Measurements from ENCODE around the gene NHERF2. TPM values are rescaled to one million over a fixed set of nuclear protein-coding genes. Genes with fewer than 3 reads are reported as not detected.

Gene NHERF2
- total RNA-seq, 4 donors from 2014 or later = 10.3 to 97.1 (median 33.1) TPM

- Histone ChIP-seq H3K36me3 (no peaks in the 10 kb centered on the region), H3K27ac (peak overlapping the region; percentile 69 to 79), H3K27me3 (no peaks in the 10 kb centered on the region), H3K4me3 (peak overlapping the region; percentile 32 to 56), H3K4me1 (peaks cover 0 to 6% of the 10 kb centered on the region in 2 donors), H3K9me3 (no peaks in the 10 kb centered on the region)
- no peak for DNase-seq
- intact Hi-C loops (cut with DNase I; ENCODE audit: low total_unique reads) = no loop called here
- TF ChIP-seq CTCF (IDR thresholded peaks at IDR 0.05) = no peak
- no peak for TF ChIP-seq POLR2A (IDR thresholded peaks at IDR 0.05)
These were observed 615 bp downstream of the NHERF2 start for GRCh38 chr16:2027024-2028010.

- DNase-seq = no peak
- Histone ChIP-seq H3K9me3 (no peaks in the 10 kb centered on the region), H3K4me3 (peak overlapping the region in 1 of 2 donors; percentile 56), H3K36me3 (no peaks in the 10 kb centered on the region), H3K27me3 (no peaks in the 10 kb centered on the region), H3K27ac (peak overlapping the region; percentile 7 to 79), H3K4me1 (peaks cover 0 to 6% of the 10 kb centered on the region in 2 donors)
- intact Hi-C loops (cut with DNase I; ENCODE audit: low total_unique reads) = no loop called here
- TF ChIP-seq POLR2A (IDR thresholded peaks at IDR 0.05) (no peak), CTCF (IDR thresholded peaks at IDR 0.05) (no peak)
These were observed 1.4 kb downstream of the NHERF2 start for GRCh38 chr16:2028146-2028545.

- no peaks in the 10 kb centered on the region for H3K27me3 ChIP-seq
- DNase-seq = no peak
- H3K27ac ChIP-seq = peak overlapping the region; percentile 7 to 79
- H3K4me3 ChIP-seq = no peak overlapping the region
- peaks cover 0 to 6% of the 10 kb centered on the region in 2 donors for H3K4me1 ChIP-seq
- intact Hi-C loops (cut with DNase I; ENCODE audit: low total_unique reads) = no loop called here
- H3K9me3 ChIP-seq = no peaks in the 10 kb centered on the region
- no peak for TF ChIP-seq CTCF (IDR thresholded peaks at IDR 0.05)
- no peaks in the 10 kb centered on the region for H3K36me3 ChIP-seq
These were observed 2.0 kb downstream of the NHERF2 start for GRCh38 chr16:2028620-2029220.

DNA sequence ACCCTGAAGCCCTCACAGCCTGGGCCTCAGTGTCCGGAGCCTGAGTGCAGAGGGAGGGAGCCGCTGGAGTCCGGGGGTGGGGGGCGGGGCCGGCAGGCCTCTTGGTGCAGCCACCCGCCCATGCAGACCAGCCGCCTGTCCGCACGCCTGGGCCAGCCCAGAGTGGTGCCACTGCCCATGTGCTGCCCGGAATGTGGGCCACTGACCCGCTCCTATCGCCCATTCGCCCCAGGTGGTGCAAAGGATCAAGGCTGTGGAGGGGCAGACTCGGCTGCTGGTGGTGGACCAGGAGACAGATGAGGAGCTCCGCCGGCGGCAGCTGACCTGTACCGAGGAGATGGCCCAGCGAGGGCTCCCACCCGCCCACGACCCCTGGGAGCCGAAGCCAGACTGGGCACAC, 2.6 kb downstream of the NHERF2 start:
- Histone ChIP-seq H3K36me3 (no peaks in the 10 kb centered on the region), H3K9me3 (no peaks in the 10 kb centered on the region), H3K4me1 (peaks cover 0 to 6% of the 10 kb centered on the region in 2 donors), H3K27ac (peak overlapping the region; percentile 80 to 83), H3K27me3 (no peaks in the 10 kb centered on the region), H3K4me3 (no peak overlapping the region)
- intact Hi-C loops (cut with DNase I; ENCODE audit: low total_unique reads) = no loop called here
- TF ChIP-seq POLR2A (IDR thresholded peaks at IDR 0.05) = no peak
- no peak for TF ChIP-seq CTCF (IDR thresholded peaks at IDR 0.05)
- DNase-seq = no peak

DNA sequence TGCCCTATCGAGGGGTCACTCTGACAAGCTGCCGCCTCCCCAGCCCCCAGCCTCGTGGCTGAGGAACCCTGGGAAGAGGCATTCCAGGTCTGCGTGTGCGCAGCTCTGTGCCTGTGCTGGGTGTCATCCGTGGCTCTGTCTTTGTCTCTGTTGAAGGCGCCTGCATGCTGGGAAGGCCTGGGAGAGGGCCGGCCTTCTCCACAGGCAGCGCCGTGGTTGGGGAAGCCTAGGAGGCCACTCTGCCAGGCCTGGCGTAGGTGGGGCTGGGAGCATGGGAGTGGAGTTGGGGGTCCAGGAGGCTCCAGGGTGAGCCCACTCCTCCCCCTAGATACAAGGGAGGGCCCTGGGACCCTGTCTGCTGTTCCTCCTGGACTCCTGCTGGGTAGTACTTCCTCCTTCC, 3.3 kb downstream of the NHERF2 start:
- TF ChIP-seq POLR2A (IDR thresholded peaks at IDR 0.05) = no peak
- no peak for TF ChIP-seq CTCF (IDR thresholded peaks at IDR 0.05)
- Histone ChIP-seq H3K9me3 (no peaks in the 10 kb centered on the region), H3K4me1 (peaks cover 0 to 10% of the 10 kb centered on the region in 2 donors), H3K36me3 (no peaks in the 10 kb centered on the region), H3K4me3 (no peak overlapping the region), H3K27ac (peak overlapping the region; percentile 80 to 83), H3K27me3 (no peaks in the 10 kb centered on the region)
- intact Hi-C loops (cut with DNase I; ENCODE audit: low total_unique reads) = no loop called here
- DNase-seq = no peak

All from uterus (tissue), 4 donors.